Uterus (tissue), 4 donors: ENCODE data around the gene NDUFB11. TPM values are rescaled to one million over a fixed set of nuclear protein-coding genes. Genes with fewer than 3 reads are reported as not detected.

Source experiments
- DNase-seq, 2 donors: peaks; one replicate each; pipeline ENCODE4 v3.0.0-alpha.2; 2019 to 2020
- H3K27ac ChIP-seq, 2 donors: fragments of 200-600 bp; sonication (generic); 1 replicate in 1 of 2; 2 replicates in 1 of 2; pipeline ENCODE4 v1.5.1; 2016 to 2018
- H3K27me3 ChIP-seq, 2 donors: fragments of 200-600 bp; sonication (generic); one replicate each; pipeline ENCODE4 v1.5.1; 2018 to 2019; ENCODE audit warnings: control low read depth in 1 of 2
- H3K36me3 ChIP-seq, 2 donors: fragments of 200-600 bp; sonication (generic); one replicate each; pipeline ENCODE4 v1.5.1; 2019; ENCODE audit warnings: control low read depth in 1 of 2
- H3K4me1 ChIP-seq, 2 donors: fragments of 200-600 bp; sonication (generic); one replicate each; pipeline ENCODE4 v1.5.1; 2018 to 2019; ENCODE audit warnings: control low read depth in 1 of 2
- H3K4me3 ChIP-seq, 2 donors: fragments of 200-600 bp; sonication (generic); 1 replicate in 1 of 2; 2 replicates in 1 of 2; pipeline ENCODE4 v1.5.1; 2018 to 2019; ENCODE audit warnings: mild to moderate bottlenecking in 1 of 2
- H3K9me3 ChIP-seq, 2 donors: fragments of 200-600 bp; sonication (generic); one replicate each; pipeline ENCODE4 v1.5.1; 2019; ENCODE audit warnings: control low read depth in 1 of 2
- POLR2A ChIP-seq, 2 donors: fragments of 450-650 bp; IDR thresholded peaks; one replicate each; pipeline ENCODE4 v1.6.1; 2016; ENCODE audit warnings: antibody characterized with exemption in 2 of 2, mild to moderate bottlenecking in 1 of 2, moderate library complexity in 1 of 2
- intact Hi-C: fragments of 100-400 bp; cut with DNase I; formaldehyde crosslinking; loops from one replicate; pipeline ENCODE4 v1.15.1; 2023; ENCODE audit warnings: low total_unique reads
- total RNA-seq, 4 donors: library from RNA; depleted of rRNA in 3 of 4; stranded (reverse); fragments of >200 nt in 3 of 4; gene quantifications; one replicate each; pipeline versions ENCODE4 v1.1.0 to v1.2.4, GENCODE V29; 2014 to 2023
- TF ChIP-seq, protein P1 (sequence below), 4 experiments: fragments of 200-600 bp in 2 of 4; fragments of 450-650 bp in 2 of 4; sonication (generic) in 2 of 4; IDR thresholded peaks; one replicate each; pipeline ENCODE4 v1.5.1; 2016 to 2019; ENCODE audit warnings: antibody characterized with exemption in 4 of 4, mild to moderate bottlenecking in 2 of 4, moderate library complexity in 1 of 4
- donor health status: DM: yes; HTN: yes; CAD: no.

The NDUFB11 gene
- total RNA-seq, 4 donors from 2014 or later = 28.6 to 42.6 (median 35.5) TPM

DNA sequence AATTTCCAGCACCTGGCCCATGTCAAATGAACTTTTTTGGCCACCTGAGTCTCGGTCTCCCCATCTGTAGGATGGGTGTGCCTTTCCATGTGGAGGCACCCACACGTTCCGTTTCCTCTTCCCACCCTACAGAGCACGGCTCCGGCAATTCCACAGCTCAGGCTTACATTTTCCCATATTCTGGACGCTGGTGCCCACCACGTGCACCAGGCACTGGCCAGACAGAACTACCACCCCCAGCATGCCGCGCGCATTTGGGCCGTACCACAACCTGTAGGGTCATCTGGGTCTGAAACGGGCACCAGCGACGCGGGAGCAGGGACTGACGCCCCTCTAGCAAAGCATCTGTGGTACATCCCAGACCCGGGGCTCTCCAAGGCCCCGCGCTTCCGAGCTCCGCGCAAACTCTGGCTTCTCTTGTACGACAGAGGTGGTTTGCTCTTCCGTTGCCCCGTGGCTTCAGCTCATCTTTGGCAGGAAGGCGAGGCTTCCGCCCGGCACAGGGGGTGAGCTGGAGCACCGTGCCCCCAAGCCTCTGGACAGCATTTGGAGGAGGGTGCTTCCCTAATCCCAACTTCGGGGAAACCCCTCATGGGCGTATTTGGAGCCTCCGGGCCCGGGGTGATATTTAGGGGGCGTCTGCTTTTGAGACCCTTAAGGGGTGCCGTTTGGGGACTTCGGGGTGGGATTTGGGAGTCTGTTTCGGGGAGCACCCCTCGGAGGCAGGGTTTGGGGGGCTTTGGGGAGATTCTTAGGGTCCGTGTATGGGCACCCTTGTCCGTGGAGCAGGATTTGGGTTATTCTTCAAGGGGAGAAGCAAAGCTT is 46.2 kb upstream of the NDUFB11 start:
- intact Hi-C loops = loop anchor here (10.0 kb wide), 1 partner anchor 194 kb away; no protein-coding TSS in a partner anchor

DNA sequence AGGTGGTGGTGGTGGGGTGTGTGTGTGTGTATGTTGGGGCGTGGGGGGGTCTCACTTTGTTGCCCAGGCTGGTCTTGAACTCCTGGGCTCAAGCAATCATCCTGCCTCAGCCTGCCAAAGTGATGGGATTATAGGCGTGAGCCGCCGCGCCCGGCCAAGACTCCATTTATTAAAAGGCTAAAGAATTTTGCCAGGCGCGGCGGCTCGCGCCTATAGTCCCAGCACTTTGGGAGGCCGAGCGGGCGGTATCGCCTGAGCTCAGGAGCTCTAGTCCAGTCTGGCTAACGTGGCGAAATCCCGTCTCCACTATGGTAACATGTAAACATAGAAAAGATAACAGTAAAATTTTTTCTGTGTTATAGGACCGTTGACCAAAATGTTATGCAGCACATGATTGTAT is 45.4 kb upstream of the NDUFB11 start:
- Histone ChIP-seq H3K27ac (no peak overlapping the region), H3K4me1 (peaks cover 0 to 5% of the 10 kb centered on the region in 2 donors), H3K4me3 (no peak overlapping the region), H3K27me3 (no peaks in the 10 kb centered on the region), H3K9me3 (no peaks in the 10 kb centered on the region), H3K36me3 (no peaks in the 10 kb centered on the region)
- intact Hi-C loops = loop anchor here (10.0 kb wide), 1 partner anchor 195 kb away; no protein-coding TSS in a partner anchor
- TF ChIP-seq POLR2A (IDR thresholded peaks at IDR 0.05) = no peak
- TF ChIP-seq, protein P1, sequence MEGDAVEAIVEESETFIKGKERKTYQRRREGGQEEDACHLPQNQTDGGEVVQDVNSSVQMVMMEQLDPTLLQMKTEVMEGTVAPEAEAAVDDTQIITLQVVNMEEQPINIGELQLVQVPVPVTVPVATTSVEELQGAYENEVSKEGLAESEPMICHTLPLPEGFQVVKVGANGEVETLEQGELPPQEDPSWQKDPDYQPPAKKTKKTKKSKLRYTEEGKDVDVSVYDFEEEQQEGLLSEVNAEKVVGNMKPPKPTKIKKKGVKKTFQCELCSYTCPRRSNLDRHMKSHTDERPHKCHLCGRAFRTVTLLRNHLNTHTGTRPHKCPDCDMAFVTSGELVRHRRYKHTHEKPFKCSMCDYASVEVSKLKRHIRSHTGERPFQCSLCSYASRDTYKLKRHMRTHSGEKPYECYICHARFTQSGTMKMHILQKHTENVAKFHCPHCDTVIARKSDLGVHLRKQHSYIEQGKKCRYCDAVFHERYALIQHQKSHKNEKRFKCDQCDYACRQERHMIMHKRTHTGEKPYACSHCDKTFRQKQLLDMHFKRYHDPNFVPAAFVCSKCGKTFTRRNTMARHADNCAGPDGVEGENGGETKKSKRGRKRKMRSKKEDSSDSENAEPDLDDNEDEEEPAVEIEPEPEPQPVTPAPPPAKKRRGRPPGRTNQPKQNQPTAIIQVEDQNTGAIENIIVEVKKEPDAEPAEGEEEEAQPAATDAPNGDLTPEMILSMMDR (IDR thresholded peaks at IDR 0.05) = no peak
- no peak for DNase-seq

More for the DNA sequence above, 46.2 kb upstream of the NDUFB11 start:
- Histone ChIP-seq H3K36me3 (no peaks in the 10 kb centered on the region), H3K27me3 (no peaks in the 10 kb centered on the region), H3K4me1 (peaks cover 0 to 7% of the 10 kb centered on the region in 2 donors), H3K9me3 (no peaks in the 10 kb centered on the region), H3K27ac (peak overlapping the region; percentile 43 to 61), H3K4me3 (peak overlapping the region; percentile 38 to 48)
- DNase-seq = peak; percentile 84 to 87
- TF ChIP-seq, protein P1 (IDR thresholded peaks at IDR 0.05) = no peak
- TF ChIP-seq POLR2A (IDR thresholded peaks at IDR 0.05) = peak in 1 of 2 donors; percentile 41

DNA sequence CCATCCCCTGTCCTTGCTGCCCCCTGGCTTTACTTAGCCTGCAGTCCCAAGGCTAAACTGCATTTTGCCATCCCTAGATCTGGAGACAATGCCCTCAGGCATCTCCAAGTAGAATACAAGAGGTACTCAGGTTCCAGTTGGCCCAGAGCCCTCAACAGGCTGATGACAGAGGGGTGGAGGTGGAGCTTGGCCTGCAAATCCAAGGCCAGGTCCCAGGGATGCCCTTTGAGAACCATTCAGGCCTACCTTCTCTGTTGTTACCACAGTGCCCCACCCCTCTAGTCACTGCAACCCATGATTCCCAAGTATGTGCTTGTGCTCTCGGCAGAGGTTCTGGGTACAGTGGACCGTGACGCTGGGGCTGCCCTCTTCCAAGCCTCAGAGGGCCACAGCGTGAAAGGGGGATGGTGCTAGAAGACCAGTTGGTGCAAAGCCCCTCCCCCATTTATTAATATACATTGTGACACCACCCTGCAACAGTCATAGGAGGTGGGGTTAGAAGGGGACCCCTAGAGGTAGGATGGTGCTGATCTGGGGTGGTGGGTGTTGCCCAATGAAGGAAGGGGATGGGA is 42.7 kb upstream of the NDUFB11 start:
- Histone ChIP-seq H3K4me3 (no peak overlapping the region), H3K4me1 (no peaks in the 10 kb centered on the region), H3K27me3 (no peaks in the 10 kb centered on the region), H3K9me3 (no peaks in the 10 kb centered on the region), H3K36me3 (no peaks in the 10 kb centered on the region), H3K27ac (no peak overlapping the region)
- no peak for DNase-seq
- intact Hi-C loops = no loop called here
- TF ChIP-seq, protein P1 (IDR thresholded peaks at IDR 0.05) = no peak

DNA sequence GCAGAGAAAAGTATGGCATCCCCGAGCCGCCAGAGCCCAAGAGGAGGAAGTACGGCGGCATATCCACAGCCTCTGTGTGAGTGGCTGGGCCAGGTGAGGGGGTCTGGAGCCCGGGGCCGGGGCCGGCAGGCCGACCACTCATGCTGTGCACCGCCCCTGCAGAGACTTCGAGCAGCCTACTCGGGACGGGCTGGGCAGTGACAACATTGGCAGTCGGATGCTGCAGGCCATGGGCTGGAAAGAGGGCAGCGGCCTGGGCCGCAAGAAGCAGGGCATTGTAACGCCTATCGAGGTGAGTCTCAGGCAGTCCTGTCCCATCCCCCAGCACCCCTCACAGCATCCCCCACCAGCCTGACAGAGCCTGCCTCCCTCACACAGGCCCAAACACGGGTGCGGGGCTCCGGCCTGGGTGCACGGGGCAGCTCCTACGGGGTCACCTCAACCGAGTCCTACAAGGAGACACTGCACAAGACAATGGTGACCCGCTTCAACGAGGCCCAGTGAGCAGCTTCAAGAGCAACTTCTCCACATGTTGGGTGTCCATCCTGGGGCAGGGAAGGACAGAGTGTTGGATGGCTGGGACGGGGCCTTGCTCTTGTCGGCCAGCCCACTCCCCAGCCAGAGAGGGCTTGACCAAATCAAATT is 41.7 kb upstream of the NDUFB11 start:
- intact Hi-C loops = no loop called here
- TF ChIP-seq, protein P1 (IDR thresholded peaks at IDR 0.05) = no peak
- no peak for TF ChIP-seq POLR2A (IDR thresholded peaks at IDR 0.05)
- H3K9me3 ChIP-seq = no peaks in the 10 kb centered on the region
- H3K36me3 ChIP-seq = no peaks in the 10 kb centered on the region
- H3K4me1 ChIP-seq = no peaks in the 10 kb centered on the region
- no peak overlapping the region for H3K27ac ChIP-seq
- DNase-seq = no peak
- no peak overlapping the region for H3K4me3 ChIP-seq
- H3K27me3 ChIP-seq = no peaks in the 10 kb centered on the region

DNA sequence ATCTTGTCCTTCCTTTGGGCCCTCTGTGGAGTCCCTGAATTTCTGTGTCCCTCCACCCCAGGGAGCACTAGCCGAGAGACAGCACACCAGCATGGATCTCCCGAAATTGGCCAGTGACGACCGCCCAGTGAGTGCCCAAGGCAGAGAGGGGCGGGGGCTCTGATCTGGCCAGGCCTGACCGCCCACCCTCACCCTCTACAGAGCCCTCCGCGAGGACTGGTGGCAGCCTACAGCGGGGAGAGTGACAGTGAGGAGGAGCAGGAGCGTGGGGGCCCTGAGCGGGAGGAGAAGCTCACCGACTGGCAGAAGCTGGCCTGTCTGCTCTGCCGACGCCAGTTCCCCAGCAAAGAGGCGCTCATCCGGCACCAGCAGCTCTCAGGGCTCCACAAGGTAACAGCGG is 40.7 kb upstream of the NDUFB11 start:
- no peaks in the 10 kb centered on the region for H3K4me1 ChIP-seq
- intact Hi-C loops = no loop called here
- DNase-seq = no peak
- H3K4me3 ChIP-seq = no peak overlapping the region
- H3K27me3 ChIP-seq = no peaks in the 10 kb centered on the region
- no peaks in the 10 kb centered on the region for H3K9me3 ChIP-seq
- no peak for TF ChIP-seq POLR2A (IDR thresholded peaks at IDR 0.05)
- TF ChIP-seq, protein P1 (IDR thresholded peaks at IDR 0.05) = no peak
- no peaks in the 10 kb centered on the region for H3K36me3 ChIP-seq
- H3K27ac ChIP-seq = no peak overlapping the region
